GM21619 (cell line): Measurements from ENCODE around the gene TMEM269.
A peak's percentile ranks its signal among the peaks of the same experiment; 100 is the strongest.
"Not testable (repeated sequence)": the region's sequence is repeated elsewhere in the genome, so short reads cannot be mapped to it uniquely, and the experiment has no call there.

ENCODE experiments used
- ATAC-seq: cut with Tn5 transposase; IDR thresholded peaks from one replicate; pipeline ENCODE4 v1.9.1; 2021; ENCODE audit not compliant: unreplicated experiment

TMEM269 gene

DNA sequence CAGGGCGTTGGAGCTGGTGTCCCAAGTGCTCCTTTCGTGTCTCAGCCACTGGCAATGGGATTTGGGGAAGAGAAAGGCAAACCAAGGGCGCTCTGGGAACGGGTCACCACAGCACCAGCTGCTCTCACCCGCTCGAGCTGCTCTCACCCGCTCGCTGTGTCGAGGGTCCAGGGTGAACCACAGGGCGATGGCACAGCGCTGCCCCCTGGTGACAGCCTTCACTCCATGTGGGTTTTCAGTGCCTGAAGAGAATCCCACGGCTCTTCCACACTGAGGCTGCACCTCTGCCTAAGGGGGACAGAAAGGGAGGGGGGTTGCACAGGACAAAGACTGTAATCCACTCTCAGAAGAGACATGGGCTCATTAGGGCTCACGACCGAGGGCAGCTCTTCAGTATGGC is 37.7 kb upstream of the TMEM269 start:
- no peak for ATAC-seq

DNA sequence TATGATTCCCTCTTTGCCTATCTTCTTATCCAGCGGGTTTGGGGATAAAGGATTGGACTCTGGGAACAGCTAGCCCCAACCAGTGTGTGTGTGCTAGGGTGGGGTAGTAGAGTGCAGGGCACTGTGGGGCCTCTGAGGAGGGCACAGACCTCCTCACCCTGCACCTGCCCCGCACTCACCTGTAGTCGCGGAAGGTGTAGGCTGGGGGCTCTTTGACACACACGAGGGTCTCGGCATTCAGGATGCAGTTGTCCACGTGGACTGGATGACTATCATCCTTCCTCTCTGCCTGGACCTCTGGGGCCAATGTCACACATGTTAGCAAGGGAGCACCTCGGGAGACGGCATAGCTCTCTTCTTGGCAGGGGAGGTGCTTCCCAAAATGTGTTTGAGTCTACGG is 36.8 kb upstream of the TMEM269 start:
- no peak for ATAC-seq

DNA sequence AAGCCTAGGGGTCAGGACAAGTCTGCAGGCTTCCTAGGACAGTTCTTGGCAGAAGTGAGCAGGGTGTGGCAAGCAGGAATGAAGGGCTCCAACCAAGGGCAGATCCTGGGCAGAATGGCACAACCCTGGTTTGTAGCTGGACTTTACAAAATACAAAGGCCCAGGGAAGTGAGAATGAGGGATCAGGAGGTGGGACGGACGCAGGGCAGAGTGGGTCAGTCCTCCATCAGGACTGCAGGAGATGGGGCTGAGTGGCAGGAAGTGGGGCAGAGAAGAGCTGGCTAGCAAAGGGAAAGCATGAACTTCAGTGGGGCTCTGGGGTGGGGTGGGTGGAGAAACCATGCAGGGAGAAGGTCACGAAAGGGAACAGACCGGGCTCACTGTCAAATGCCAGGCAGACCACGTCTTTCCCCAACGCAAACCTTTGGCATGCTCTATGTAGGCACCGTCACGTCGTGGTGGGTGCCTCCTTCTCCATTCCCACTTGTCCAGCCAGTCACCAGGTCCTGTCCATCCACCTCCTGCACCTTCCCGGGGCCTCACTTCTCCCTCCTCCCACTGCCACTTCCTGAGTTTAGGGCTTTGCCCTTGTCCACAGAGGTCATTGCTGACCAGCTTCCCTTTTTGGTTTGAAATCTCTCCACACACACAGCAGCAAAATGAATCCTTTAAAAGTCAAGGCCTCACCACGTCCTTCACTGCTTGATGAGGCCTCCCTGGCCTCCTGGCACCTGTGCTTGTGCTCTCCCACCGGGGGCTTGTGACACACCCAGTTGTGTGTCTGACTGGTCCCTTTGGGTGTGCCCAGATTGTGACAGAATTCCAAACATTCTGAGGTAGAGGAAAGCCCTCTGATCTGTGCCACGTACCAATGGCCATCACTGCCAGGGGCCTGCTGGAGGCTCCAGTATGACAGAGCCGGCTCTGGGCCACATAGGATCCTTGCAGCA is 36.1 kb upstream of the TMEM269 start:
- no peak for ATAC-seq

DNA sequence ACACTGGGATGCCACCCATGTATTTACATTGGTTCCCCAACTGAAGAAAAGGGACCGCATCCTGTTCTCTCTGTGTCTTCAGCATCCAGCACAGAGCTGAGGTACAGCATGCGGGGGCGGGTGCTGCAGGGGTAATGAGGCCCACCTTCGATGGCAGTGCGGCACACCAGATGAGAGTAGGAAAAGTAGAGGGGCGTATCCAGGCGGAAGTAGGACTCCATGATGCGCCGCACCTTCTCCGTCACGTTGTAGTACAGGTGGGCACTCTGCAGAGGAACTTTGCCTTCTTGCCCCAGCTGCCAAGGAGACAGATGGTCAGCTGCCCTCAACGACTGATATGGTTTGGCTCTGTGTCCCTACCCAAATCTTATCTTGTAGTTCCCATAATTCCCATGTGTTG is 34.8 kb upstream of the TMEM269 start:
- no peak for ATAC-seq

DNA sequence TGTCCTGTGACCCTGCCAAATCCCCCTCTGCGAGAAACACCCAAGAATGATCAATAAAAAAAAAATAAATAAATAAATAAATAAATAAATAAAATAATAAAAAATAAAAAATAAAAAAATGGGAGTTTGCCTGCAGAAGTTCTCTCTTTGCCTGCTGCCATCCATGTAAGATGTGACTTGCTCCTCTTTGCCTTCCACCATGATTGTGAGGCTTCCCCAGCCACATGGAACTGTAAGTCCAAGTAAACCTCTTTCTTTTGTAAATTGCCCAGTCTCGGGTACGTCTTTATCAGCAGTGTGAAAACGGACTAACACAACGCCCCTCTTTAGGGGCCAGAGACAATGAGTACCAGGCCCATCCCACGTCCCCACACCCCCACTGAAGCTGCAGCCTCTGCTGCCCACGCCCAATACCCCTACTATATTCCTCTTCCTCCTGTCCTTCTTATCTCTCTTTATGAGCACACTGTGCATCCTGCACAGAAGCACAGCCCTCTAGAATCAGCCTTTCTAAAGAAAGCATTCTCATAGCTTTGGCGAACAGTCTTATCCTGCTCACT is 33.2 kb upstream of the TMEM269 start:
- ATAC-seq: not testable (repeated sequence)

DNA sequence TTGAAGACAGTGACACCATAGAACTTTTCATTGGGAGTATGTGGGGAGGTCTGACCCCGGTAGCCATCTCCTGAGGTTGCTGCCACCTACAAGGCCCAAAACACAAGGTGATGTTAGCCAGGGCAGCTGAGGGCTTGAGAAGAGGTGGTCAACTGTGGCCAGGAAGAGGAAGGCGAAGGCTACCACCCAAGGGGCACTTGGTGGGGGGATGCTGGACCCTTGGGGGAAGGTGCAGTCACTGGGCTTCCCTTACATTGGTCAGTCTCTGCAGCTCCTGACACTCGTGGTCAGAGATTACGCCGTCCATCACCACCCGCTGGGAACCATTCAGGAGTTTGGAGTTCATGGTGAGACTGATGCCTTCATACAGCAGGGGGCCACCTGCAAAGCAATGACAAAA is 32.5 kb upstream of the TMEM269 start:
- ATAC-seq: no peak

DNA sequence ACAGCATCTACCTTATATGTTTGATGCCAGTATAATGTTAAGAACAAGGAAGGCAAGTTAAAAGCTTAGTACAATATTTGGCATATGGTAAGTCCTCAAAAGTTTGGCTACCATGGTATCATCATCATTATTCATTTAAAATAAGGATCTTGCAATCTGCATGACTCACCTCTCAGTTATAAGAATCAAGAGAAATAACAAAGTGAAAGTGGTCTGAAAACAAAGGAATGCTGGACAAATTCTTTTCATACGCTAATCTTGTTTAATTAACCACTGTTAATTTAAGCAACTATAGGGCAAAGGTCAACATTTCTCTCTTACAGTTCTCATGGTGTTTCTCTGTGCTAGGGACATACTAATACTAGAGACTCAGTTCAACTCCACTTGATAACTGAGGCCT is 31.7 kb upstream of the TMEM269 start:
- ATAC-seq: no peak

DNA sequence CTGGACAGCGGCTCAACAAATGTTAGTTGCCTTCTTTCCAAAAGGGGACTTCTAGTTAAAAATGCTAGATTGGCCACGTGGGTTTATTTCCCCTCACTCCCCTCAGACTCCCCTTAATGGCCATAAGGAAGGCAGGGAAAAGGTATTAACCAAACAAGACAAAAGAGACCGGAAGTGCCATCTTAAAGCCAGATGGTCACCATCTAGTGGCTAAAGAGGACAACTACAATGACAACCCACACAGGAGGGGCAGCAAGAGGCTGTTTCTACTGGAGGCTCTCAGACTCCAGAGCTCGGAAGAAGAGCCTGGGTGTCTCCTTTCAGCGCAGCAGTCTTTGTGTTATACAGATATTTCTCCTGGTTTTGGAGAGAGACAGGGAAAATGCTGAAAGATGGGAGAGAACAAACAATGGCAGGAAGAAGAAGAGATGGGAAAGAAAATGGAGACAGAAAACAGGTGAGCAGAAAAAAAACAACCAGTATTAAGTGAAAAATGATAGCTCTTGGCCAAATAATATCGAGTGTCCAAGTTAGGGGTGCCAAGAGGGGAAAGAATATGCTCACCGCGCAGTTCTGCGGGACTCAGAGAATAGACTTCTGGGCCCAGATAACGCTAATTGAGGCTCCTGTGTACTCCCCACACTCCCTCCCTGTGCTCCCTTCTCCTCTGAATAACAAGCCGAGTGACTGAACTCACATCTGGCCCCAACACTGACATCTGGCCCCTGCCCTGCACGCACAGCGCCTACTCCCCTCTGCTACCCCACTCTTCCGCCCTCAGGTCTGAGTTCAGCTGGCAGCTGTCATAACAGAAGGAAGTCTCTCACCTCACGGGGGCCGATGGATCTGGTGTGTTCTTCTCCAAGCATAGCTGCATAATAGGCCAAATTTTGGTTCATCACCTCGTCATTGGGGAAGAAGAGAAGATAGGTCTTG is 27.6 kb upstream of the TMEM269 start:
- no peak for ATAC-seq

DNA sequence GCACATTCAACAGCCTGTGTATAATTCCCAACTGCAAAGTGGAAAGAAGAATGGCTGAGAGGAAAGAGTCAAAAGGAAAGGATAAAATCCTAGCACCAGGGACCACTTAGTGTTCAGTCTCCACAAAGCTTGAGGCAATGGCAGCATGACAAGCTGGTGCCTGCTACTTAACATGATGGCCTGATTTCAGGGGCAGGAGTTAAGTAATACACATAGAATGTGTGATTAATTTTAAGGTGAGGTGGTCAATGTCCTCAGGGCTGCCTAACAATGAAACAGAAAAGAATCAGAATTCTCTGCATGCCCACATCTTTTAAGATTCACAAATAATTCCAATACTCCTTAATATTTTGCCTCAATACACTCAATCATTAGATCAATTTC is 26.9 kb upstream of the TMEM269 start:
- no peak for ATAC-seq

DNA sequence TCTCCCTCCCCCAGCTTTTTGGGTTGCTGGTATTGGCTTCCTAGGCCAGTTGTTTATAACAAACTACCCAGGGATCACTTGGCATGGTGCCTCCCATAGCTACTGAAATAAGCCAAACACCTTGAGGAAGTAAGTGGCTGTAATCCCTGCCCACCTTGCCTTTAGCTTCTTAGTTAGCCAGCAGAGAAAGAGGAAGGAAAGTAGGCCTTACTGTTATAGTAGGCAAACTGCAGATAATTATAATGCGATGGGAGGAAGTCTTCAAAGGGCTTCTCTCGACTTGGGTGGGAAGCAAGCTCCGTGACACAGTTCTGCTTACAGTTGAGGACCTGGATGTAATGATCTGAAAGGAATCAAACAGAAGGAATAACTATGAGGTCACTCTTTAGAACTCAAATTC is 26.1 kb upstream of the TMEM269 start:
- no peak for ATAC-seq

DNA sequence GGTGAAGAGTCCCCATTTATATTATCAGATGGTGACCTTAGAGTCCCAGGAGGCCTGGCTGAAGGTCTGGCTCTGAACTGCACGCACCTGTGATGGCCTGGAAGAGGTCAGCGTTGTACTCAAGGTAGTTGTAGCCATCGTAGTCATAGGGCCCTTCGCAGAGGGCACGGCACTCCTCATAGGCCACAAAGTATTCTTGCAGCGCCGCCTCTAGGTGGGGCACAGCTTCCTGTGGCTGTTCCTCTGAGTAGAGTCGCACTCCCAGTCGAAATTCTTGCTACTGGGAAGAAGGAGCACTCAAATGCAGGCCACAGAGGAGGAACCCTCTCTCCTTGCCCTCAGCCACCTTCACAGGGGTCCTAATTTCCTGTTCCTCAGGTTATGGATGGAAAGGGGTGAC is 25.7 kb upstream of the TMEM269 start:
- no peak for ATAC-seq

DNA sequence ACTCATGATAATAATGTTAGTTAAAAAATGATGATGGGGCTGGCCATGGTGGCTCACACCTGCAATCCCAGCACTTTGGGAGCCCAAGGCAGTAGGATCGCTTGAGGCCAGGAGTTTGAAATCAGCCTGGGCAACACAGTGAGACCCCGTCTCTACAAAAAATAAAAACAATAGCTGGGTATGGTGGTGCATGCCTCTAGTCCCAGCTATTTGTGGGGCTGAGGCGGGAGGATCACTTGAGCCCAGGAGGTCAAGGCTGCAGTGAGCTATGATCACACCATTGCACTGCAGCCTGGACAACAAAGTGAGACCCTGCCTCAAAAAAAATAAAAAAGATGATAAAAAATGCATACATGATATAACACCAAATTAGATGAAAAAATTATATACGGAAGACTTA is 23.2 kb upstream of the TMEM269 start:
- ATAC-seq: no peak

DNA sequence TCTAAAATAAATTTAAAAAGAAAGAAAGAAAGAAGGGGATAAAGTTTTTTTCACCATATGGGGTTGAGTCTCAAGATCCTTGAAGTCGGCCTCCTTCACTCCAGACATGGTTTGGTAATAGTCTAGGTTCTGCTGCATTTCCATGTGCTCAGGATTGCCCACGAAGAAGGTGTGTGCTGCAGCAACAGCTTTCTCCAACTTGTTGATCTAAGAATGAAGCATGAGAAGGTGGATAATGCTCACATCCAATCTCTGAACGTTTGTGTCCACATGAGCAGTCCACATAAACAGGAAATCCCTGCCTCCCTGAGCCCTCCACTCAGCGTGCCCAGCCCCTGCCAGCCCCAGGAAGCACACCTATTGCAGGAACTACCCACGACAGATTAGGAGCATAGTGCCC is 22.5 kb upstream of the TMEM269 start:
- no peak for ATAC-seq

DNA sequence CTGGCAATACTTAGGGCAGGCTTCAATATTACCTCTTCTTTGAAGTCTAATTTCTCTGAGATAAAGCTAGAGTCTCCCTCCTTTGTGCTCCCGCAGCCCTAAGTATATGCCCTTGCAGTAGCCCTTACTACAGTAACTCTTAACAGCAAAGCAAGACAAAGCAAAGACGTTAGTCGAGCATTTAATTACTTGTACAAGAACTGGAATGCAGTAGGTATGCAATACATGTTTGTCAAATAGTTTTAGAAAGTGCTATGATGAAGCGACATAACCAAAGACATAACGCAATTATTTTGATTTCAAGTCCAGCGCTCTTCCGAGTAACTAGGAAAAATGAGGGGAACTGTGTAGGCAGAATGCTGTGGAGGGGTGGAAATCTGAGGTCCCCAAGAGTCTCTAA is 19.5 kb upstream of the TMEM269 start:
- ATAC-seq: no peak

DNA sequence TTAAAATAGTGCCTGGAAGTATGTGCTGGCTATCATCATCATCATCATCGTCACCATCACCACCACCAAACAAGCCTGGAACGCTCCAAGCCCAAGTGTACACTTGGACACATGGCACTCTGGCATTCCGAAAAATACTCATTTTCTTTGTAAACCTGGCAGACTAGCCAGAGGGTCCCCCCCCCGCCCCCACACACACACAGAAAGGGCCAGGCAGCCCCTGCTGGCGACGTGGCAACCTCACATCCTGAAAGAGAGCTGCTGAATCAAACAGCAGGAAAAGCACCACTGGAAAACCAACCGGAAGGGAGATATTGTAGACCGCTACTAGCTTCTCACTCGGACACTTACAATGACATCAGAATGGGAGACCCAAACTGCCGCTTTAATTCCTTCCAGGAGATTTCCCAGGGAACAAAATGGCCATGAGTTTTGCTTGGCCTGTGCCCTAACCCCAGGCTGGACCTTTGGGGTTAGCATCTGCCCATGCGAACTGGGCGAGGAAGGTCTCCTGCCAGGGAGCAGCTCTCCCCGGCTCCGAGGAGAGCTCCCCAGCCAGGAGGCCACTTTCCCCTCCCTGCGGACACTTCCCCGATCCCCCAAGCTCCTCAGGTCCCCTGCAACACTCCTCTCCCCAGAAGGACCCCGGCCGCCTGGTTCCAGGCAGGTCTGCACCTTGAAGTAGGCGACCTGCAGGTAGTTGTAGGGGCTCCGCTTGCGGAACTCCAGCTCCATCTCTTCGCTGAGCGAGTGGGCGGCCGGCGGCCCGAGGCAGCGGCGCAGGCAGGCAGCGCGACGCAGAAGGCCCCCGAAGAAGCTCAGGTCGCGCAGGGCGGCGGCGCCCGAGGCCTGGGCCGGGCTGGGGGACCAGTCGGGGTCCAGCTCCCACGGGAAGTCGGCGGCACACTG is 18.7 kb upstream of the TMEM269 start:
- no peak for ATAC-seq

DNA sequence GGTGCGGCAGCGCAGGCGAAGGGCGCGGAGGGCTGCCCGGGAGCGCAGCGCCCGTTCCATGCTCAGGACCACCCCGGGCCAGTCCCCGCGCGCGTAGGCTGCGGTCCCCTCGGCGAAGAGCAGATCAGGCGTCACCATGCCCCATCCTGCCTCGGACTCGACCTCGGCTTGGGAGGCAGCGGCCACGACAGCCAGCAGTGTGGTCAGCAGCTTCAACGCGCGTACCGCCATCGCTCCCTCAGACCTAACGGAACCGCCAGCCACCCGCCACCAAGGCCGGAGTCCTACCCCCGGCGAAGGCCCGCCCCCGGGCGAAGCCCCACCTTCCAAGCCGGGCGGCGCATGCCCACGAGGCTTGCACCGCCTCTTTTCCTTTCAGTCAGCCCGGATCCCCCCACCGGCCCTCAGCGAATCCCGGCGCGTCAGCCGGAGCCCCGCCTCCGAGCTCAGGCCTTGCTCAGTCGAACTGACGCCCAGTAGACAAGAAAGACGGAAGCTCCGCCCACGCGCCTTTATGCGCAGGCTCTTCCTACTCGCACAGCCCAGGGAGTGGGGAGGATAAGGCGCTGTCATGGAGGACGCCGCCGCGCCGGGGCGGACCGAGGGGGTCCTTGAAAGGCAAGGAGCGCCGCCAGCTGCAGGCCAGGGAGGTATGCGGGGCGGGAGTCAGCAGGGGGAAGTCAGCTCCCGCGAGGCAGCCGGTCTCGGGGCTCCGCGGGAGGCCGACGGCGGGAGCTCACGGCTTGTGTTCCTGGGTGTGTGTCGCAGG is 17.9 kb upstream of the TMEM269 start, which contains the start of the genes C1orf50 and P3H1:
Gene C1orf50, plus strand, starts transcription at position 509 of the 769 bp plus-strand sequence. Its CDS starts 63 bp downstream, at position 572.
Gene P3H1, minus strand, starts transcription at position 288 of the 769 bp plus-strand sequence. Its CDS starts 57 bp downstream, at position 231.
- ATAC-seq: peak; percentile 85

DNA sequence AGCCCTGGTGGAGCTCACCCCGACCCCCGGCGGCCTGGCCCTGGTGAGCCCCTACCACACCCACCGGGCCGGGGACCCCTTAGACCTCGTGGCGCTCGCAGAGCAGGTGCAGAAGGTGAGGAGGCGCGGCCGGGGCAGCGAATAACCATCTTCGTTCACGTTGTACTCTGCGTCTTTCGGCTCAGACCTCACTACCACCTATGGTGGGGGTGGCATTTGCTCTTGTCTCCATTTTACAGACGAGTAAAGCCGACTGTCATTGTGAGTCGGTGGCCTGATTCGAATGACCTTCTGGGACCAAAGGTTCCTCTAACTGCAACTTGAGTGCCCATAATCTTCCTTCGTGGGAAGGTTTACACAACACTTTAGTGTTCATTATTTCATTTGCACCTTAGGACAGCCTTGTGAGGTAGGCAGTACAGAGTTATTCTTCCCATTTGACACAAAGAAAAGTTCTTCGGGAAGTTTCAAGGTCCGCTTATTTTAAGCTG is 17.2 kb upstream of the TMEM269 start:
- peak; percentile 21 for ATAC-seq

DNA sequence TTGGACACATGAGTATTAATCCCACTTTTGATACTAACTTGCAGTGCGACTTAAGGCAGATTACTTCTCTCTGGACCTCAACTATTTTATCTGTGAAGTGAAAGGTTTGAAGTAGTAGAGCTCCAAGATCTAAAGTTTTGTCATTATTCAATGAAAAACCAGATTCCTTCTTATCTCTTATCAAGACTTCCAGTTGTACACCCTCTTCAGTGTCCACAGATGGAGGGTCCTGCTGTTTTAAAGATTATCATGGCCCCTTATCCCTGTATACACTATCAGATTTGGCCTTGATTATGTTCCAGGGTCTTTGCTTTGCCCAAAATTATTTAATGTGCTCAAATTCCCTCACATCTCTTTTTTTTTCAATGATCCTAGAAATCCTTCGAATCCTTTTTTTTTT is 16.6 kb upstream of the TMEM269 start:
- no peak for ATAC-seq

DNA sequence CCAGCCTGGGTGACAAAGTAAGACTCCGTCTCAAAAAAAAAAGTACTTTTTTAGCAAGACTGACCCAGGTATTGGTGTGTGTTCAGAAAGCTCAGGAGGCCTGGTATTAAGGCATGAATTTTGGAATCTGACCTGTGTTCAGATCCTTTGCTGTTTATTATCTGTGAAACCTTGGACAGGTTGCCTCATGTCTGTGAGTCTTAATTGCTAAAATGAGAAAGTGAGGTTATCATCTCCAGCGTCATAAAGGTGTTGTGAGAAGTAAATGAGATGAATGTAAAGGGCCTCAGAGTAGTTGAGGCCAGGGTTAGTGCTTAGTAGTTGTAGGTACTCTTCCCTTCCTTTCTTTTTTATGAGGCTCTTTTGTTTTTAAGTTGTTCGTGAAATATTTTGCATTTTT is 15.0 kb upstream of the TMEM269 start:
- no peak for ATAC-seq
